GM19193 (cell line): ENCODE measurements around the gene SEC61A1.

Experiments
- POLR2A ChIP-seq: IDR thresholded peaks from 4 replicates; pipeline ENCODE4 v1.6.1; 2011; ENCODE audit not compliant: insufficient read depth, insufficient read length; ENCODE audit errors: extremely low read depth

Gene SEC61A1

DNA sequence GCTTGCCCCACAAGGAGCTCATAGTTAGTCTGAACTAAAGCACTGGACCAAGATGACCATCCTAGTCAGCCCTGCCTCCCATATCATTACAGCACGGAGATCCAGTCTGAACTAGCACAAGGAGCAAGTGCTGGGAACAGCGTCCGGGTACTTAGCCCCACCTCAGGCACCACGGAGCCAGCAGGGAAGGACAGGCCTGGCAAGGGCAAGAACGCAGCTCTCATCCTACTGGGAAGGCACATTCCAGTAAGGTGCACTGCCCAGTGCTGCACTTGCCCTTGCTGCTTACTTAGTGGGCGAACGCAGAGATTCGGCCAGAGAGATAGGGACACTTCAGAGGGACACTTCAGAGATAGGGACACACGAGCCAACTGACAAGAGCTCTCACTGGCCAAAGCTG is 27.6 kb downstream of the SEC61A1 start:
- TF ChIP-seq POLR2A, result no peak

GRCh38 chr3:128080323-128081080 is 28.3 kb downstream of the SEC61A1 start:
- TF ChIP-seq POLR2A, result no peak

GRCh38 chr3:128081226-128081625 is 29.0 kb downstream of the SEC61A1 start:
- no peak for TF ChIP-seq POLR2A

- TF ChIP-seq POLR2A, result no peak
Measured at GRCh38 chr3:128081846-128082245, 29.6 kb downstream of the SEC61A1 start.

DNA sequence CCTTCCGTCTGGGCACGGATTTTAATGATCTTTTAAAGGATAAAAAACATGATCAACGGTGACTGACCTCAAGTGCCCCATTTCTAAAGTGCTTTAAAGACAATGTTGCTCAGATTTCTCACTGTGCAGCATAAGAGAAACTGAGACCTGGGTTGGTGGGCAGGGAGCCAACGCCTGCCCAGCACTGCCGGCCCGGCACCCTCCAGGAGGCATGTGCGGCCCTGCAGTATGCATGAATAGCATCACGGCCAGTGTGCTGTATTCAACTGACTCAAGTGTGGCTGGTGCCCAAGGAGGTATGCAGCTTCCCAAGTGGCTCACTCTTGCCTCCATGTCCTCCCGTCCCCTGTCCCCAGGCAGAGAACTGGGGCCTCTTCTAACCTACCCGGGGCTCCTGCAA is 30.3 kb downstream of the SEC61A1 start:
- TF ChIP-seq POLR2A, result no peak

- no peak for TF ChIP-seq POLR2A
Measured at GRCh38 chr3:128083396-128083795, 31.2 kb downstream of the SEC61A1 start.

- TF ChIP-seq POLR2A, result no peak
Measured at GRCh38 chr3:128083980-128084674, 31.9 kb downstream of the SEC61A1 start.

DNA sequence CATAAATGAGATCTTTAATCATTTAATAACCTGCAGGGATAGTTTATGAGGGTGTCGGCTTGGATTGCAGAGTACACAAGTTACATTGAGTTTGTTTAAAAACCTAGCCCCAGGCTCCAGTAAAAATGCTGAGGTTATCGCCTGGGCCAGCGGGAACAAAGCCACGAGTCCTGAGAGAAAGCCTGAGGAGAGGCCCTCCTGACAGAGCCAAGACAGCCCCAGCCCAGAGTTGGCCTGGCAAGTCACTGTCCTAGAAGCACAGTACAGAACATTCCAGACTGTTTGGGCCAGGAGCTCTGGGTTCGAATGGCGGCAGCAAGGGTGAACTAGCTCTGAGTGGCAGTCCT is 32.4 kb downstream of the SEC61A1 start:
- TF ChIP-seq POLR2A, result no peak

DNA sequence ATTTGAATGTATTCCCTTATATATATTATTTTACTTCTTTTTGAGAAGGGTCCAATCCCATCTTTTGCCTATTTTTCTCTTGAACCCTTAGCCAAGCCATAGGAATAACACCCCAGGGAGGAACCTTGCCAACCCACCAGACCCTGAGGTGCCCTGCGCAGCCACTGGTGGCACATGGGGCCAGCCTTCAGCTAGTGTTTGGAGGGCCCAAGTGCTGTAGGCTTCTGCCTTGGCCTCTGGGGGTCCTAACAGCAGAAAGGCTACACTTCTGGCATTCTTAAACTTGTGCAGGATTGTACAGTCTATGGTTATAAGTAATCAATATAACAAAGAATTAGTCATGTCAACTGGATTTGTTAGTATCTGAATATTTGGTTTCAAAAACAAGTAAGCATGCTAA is 36.9 kb downstream of the SEC61A1 start:
- no peak for TF ChIP-seq POLR2A

DNA sequence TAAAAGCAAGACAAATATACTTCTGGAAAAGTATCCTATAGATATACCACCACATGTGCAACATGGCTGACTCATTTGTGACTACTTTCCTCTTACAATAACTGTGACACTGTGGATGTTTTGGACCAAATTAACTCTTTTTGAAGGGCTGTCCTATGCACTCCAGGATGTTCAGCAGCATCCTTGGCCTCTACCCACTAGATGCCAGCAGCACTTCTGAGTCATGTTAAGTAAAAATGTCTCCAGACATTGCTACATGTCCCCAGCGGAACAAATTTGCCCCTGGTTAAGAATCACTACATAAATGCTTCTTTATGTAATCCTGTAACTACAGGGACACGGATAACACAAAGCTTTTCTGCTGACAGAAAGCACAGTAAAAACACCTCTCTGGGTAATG is 39.3 kb downstream of the SEC61A1 start:
- no peak for TF ChIP-seq POLR2A

DNA sequence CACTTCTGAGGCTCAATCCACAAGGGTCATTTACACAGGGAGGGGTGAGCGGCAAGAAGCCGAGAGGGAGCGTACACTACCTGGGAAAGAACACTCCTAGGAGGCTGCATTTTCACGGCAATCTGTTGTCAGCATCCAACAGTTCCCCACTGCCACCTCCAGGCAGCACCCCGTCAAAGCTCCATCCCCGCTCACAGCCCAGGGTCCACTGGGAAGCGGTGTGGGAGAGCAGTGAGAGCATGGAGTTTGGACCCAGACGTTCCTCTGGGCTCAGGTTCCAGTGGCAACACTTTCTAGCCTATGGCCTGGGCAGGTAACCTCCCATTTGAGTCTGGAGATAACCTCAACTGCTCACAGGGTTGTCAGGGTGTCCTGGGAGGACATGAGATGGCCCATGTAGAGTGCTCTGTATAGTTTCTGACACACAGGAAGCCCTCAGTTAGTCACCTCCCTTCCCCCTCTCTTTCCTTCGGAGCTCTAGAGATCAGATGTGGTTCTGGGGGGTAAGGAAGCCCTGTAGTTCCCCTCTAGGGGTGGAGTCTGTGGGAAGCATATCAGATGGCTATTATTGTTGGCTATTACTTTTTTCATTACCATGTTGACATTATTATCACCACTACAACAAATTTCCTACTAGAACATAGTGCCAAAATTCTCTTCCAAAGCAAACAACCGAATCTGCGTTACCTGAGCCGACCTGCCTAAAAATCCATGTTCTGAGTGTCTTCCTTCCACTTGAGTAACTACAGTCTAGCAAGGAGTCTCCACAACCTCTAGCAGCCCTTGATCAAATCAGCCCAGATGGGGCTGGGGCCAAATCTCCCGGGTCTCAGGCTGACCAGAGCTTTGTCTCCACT is 42.3 kb downstream of the SEC61A1 start:
- no peak for TF ChIP-seq POLR2A

- TF ChIP-seq POLR2A, result no peak
Measured at GRCh38 chr3:128095222-128095703, 43.0 kb downstream of the SEC61A1 start.

DNA sequence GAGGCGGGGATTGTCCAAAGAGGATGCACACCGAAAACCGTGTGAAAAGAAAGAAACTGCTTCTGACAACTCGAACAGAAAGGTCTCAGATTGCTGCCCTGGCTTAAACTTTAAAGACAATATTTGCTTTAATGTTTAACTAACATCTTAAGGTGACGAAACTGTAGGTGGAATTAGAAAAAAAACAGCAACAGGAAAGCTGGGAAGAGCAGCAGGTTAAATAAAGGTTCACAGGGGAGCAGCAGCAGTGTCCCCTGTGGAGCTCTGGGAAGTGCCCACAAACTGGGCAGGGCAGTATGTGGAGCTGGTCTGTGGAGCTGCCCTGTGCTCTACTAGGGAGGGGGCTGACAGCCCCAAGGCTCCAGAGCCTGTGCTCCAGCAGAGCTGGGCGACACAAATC is 46.0 kb downstream of the SEC61A1 start:
- no peak for TF ChIP-seq POLR2A

GRCh38 chr3:128100161-128100560 is 47.9 kb downstream of the SEC61A1 start:
- TF ChIP-seq POLR2A, result no peak

DNA sequence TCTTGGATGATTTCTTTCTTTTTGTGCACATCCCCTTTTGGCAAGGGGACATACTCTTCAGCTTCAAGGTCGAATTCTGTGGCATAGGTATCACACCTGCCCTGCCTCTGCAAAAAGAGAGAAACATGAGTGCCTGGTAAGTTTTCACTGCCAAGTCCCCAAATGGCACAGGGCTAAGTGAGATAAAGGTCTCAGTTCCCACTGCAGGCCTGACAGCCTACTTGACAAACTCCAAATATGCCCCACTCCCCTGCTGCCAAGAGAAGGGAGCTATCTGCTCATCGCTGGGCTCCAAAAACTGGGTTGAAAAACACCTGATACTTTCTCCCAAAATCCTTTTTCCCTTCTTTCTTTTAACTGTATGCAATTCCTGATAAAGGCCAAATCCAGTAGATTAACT is 48.4 kb downstream of the SEC61A1 start:
- TF ChIP-seq POLR2A, result no peak
